HEK293 (cell line): ENCODE measurements around the gene LCN12.

Experiments
- ATF2 ChIP-seq: fragments of 450-650 bp; formaldehyde crosslinking; IDR thresholded peaks from 2 replicates; pipeline ENCODE4 v1.5.1; 2016; ENCODE audit warnings: missing biosample characterization, missing genetic modification characterization, low read depth
- CTCF ChIP-seq: fragments of 450-650 bp; formaldehyde crosslinking; IDR thresholded peaks from 2 replicates; pipeline ENCODE4 v1.5.1; 2016; ENCODE audit warnings: missing biosample characterization, missing genetic modification characterization
- ZBTB11 ChIP-seq: fragments of 450-650 bp; formaldehyde crosslinking; conservative IDR thresholded peaks from 2 replicates; pipeline ENCODE4 v1.5.1; 2016; ENCODE audit warnings: low read depth, missing biosample characterization, missing genetic modification characterization
- ZNF138 ChIP-seq: fragments of 450-650 bp; formaldehyde crosslinking; IDR thresholded peaks from 2 replicates; pipeline ENCODE4 v1.5.1; 2016; ENCODE audit warnings: missing biosample characterization, missing genetic modification characterization, borderline replicate concordance
- ZNF24 ChIP-seq: fragments of 450-650 bp; formaldehyde crosslinking; IDR thresholded peaks from 2 replicates; pipeline ENCODE4 v1.5.1; 2016; ENCODE audit warnings: missing biosample characterization, missing genetic modification characterization
- ZNF324 ChIP-seq: fragments of 450-650 bp; formaldehyde crosslinking; IDR thresholded peaks from 2 replicates; pipeline ENCODE4 v1.5.1; 2016; ENCODE audit warnings: missing biosample characterization, missing genetic modification characterization
- ZNF626 ChIP-seq: fragments of 450-650 bp; sonication (Bioruptor Pico); formaldehyde crosslinking; IDR thresholded peaks from 2 replicates; pipeline ENCODE4 v1.5.1; 2018; ENCODE audit warnings: missing biosample characterization, missing genetic modification characterization, inconsistent platforms
- ZNF704 ChIP-seq: fragments of 450-650 bp; formaldehyde crosslinking; IDR thresholded peaks from 2 replicates; pipeline ENCODE4 v1.5.1; 2016; ENCODE audit warnings: missing biosample characterization, missing genetic modification characterization

GRCh38 chr9:136957461-136957860 lies 5.4 kb downstream of the LCN12 start:
- no peak for TF ChIP-seq ZBTB11 (tag by site-specific recombination)
- no peak for TF ChIP-seq CTCF
- no peak for TF ChIP-seq ZNF138 (tag by site-specific recombination)
- TF ChIP-seq ATF2, result no peak
- no peak for TF ChIP-seq ZNF704 (tag by site-specific recombination)
- no peak for TF ChIP-seq ZNF324
- TF ChIP-seq ZNF24 (tag by site-specific recombination), result no peak
- TF ChIP-seq ZNF626 (tag by site-specific recombination), result no peak
